HepG2 (cell line): ENCODE measurements around the gene MTA3. TPM values are rescaled to one million over a fixed set of nuclear protein-coding genes. Genes with fewer than 3 reads are reported as not detected.

Experiments
- BCL6 ChIP-seq: IDR thresholded peaks from 2 replicates; pipeline ENCODE4 v1.6.1; 2016; ENCODE audit warnings: missing genetic modification reagents, missing compliant biosample characterization
- BORCS8-MEF2B ChIP-seq: sonication (generic); formaldehyde crosslinking; IDR thresholded peaks from 2 replicates; pipeline ENCODE4 v1.8.0; 2022; ENCODE audit warnings: mild to moderate bottlenecking, missing genetic modification reagents
- CBX1 ChIP-seq: IDR thresholded peaks from one replicate; pipeline ENCODE4 v1.6.1; 2016; ENCODE audit warnings: antibody characterized with exemption, low read depth
- CCDC6 ChIP-seq: sonication (generic); formaldehyde crosslinking; IDR thresholded peaks from 2 replicates; pipeline ENCODE4 v1.8.1; 2022; ENCODE audit warnings: mild to moderate bottlenecking, missing genetic modification reagents, moderate library complexity
- FOXA3 ChIP-seq: IDR thresholded peaks from 2 replicates; pipeline ENCODE4 v1.6.1; 2016; ENCODE audit warnings: missing genetic modification reagents, missing compliant biosample characterization
- FOXJ3 ChIP-seq: sonication (generic); formaldehyde crosslinking; IDR thresholded peaks from 2 replicates; pipeline ENCODE4 v1.4.0; 2020; ENCODE audit warnings: missing genetic modification reagents, mild to moderate bottlenecking, borderline replicate concordance
- HDAC2 ChIP-seq: sonication (generic); formaldehyde crosslinking; IDR thresholded peaks from 2 replicates; pipeline ENCODE4 v1.4.0; 2020; ENCODE audit warnings: missing genetic modification reagents
- IKZF1 ChIP-seq: fragments of 450-650 bp; IDR thresholded peaks from 2 replicates; pipeline ENCODE4 v1.7.1; 2016
- KAT7 ChIP-seq: IDR thresholded peaks from 2 replicates; pipeline ENCODE4 v1.6.1; 2018; ENCODE audit warnings: borderline replicate concordance, missing compliant biosample characterization
- KDM5A ChIP-seq: fragments of 200-600 bp; sonication (generic); IDR thresholded peaks from 2 replicates; pipeline ENCODE4 v1.7.0; 2018; ENCODE audit warnings: antibody characterized with exemption, mild to moderate bottlenecking, low read length, borderline replicate concordance
- KLF13 ChIP-seq: sonication (generic); formaldehyde crosslinking; IDR thresholded peaks from 2 replicates; pipeline ENCODE4 v1.4.0; 2020; ENCODE audit warnings: mild to moderate bottlenecking, missing genetic modification reagents
- KLF15 ChIP-seq: sonication (generic); formaldehyde crosslinking; IDR thresholded peaks from 2 replicates; pipeline ENCODE4 v1.8.1; 2023; ENCODE audit warnings: borderline replicate concordance, mild to moderate bottlenecking, inconsistent platforms, missing genetic modification reagents, mixed read lengths
- LCORL ChIP-seq, 2 experiments: fragments of 450-650 bp in 1 of 2; sonication (generic) in 1 of 2; formaldehyde crosslinking in 1 of 2; IDR thresholded peaks; 2 replicates each; pipeline versions ENCODE4 v1.5.0 to v1.6.1; 2017 to 2020; ENCODE audit warnings: antibody characterized with exemption in 1 of 2, missing genetic modification reagents in 1 of 2
- NAIF1 ChIP-seq: sonication (generic); formaldehyde crosslinking; IDR thresholded peaks from 2 replicates; pipeline ENCODE4 v1.5.0; 2020; ENCODE audit warnings: mild to moderate bottlenecking, missing genetic modification reagents, borderline replicate concordance
- NR3C1 ChIP-seq: sonication (generic); formaldehyde crosslinking; IDR thresholded peaks from 2 replicates; pipeline ENCODE4 v1.4.0; 2020; ENCODE audit warnings: missing genetic modification reagents
- RCOR2 ChIP-seq: IDR thresholded peaks from 2 replicates; pipeline ENCODE4 v1.6.1; 2016; ENCODE audit warnings: missing biosample characterization, missing genetic modification reagents
- RFX3 ChIP-seq: IDR thresholded peaks from 2 replicates; pipeline ENCODE4 v1.6.1; 2016; ENCODE audit warnings: missing biosample characterization, missing genetic modification reagents
- RFX5 ChIP-seq: IDR thresholded peaks from 2 replicates; pipeline ENCODE4 v1.6.1; 2011; ENCODE audit warnings: low read depth, low read length, improper control_type of control experiment
- SP140L ChIP-seq: sonication (generic); formaldehyde crosslinking; IDR thresholded peaks from 2 replicates; pipeline ENCODE4 v1.4.0; 2020; ENCODE audit warnings: missing genetic modification reagents, borderline replicate concordance
- TCF7L2 ChIP-seq: IDR thresholded peaks from 2 replicates; pipeline ENCODE4 v1.6.1; 2011; ENCODE audit warnings: mild to moderate bottlenecking, low read depth, low read length, moderate library complexity
- ZC3H4 ChIP-seq: sonication (generic); formaldehyde crosslinking; IDR thresholded peaks from 2 replicates; pipeline ENCODE4 v1.4.0; 2020; ENCODE audit warnings: missing genetic modification reagents, borderline replicate concordance
- ZKSCAN5 ChIP-seq: sonication (generic); formaldehyde crosslinking; IDR thresholded peaks from 2 replicates; pipeline ENCODE4 v1.5.1; 2020; ENCODE audit warnings: mild to moderate bottlenecking, missing genetic modification reagents
- ZNF253 ChIP-seq: sonication (generic); formaldehyde crosslinking; IDR thresholded peaks from 2 replicates; pipeline ENCODE4 v1.8.0; 2022; ENCODE audit warnings: mild to moderate bottlenecking, missing genetic modification reagents, borderline replicate concordance
- ZNF30 ChIP-seq: sonication (generic); formaldehyde crosslinking; IDR thresholded peaks from 2 replicates; pipeline ENCODE4 v1.5.0; 2020; ENCODE audit warnings: mild to moderate bottlenecking, missing genetic modification reagents
- ZNF619 ChIP-seq: sonication (generic); formaldehyde crosslinking; IDR thresholded peaks from 2 replicates; pipeline ENCODE4 v1.4.0; 2020; ENCODE audit warnings: mild to moderate bottlenecking, missing genetic modification reagents
- ZSCAN9 ChIP-seq: IDR thresholded peaks from 2 replicates; pipeline ENCODE4 v1.6.1; 2016; ENCODE audit warnings: borderline replicate concordance
- polyA plus RNA-seq, 8 experiments: library from polyadenylated mRNA; depleted of rRNA in 3 of 8; stranded (reverse) in 7 of 8; unstranded in 1 of 8; fragments of >200 nt; fragmentation: Illumina TruSeq in 4 of 8; extraction: Trizol in 4 of 8; gene quantifications; 2 replicates each; pipeline versions ENCODE4 v1.2.1 to v1.2.3, GENCODE V29; 2011 to 2016; ENCODE audit warnings: low read depth in 4 of 8, missing spikeins in 1 of 8, mixed read lengths in 1 of 8; ENCODE audit not compliant: insufficient read depth in 1 of 8
- total RNA-seq, 5 experiments: library from RNA; depleted of rRNA; stranded (reverse); fragments of >200 nt; fragmentation: Illumina TruSeq; extraction: Trizol; gene quantifications; 2 replicates each; pipeline ENCODE4 v1.2.3, GENCODE V29; 2016; ENCODE audit warnings: low read depth in 1 of 5
- TF ChIP-seq, protein P1 (sequence below): sonication (generic); formaldehyde crosslinking; IDR thresholded peaks from 2 replicates; pipeline ENCODE4 v1.8.1; 2022; ENCODE audit warnings: mild to moderate bottlenecking, missing genetic modification reagents
- TF ChIP-seq, protein P2 (sequence below): sonication (generic); formaldehyde crosslinking; conservative IDR thresholded peaks from 2 replicates; pipeline ENCODE4 v1.4.0; 2020; ENCODE audit warnings: missing genetic modification reagents
- TF ChIP-seq, protein P3 (sequence below): sonication (generic); formaldehyde crosslinking; IDR thresholded peaks from 2 replicates; pipeline ENCODE4 v1.5.0; 2020; ENCODE audit warnings: missing genetic modification reagents

Gene MTA3
- total and polyA plus RNA-seq, 2 of the 13 experiments (the other 11 are each of a cell fraction or from before 2014, with no cell fraction given): 48.8 to 77.8 TPM

DNA sequence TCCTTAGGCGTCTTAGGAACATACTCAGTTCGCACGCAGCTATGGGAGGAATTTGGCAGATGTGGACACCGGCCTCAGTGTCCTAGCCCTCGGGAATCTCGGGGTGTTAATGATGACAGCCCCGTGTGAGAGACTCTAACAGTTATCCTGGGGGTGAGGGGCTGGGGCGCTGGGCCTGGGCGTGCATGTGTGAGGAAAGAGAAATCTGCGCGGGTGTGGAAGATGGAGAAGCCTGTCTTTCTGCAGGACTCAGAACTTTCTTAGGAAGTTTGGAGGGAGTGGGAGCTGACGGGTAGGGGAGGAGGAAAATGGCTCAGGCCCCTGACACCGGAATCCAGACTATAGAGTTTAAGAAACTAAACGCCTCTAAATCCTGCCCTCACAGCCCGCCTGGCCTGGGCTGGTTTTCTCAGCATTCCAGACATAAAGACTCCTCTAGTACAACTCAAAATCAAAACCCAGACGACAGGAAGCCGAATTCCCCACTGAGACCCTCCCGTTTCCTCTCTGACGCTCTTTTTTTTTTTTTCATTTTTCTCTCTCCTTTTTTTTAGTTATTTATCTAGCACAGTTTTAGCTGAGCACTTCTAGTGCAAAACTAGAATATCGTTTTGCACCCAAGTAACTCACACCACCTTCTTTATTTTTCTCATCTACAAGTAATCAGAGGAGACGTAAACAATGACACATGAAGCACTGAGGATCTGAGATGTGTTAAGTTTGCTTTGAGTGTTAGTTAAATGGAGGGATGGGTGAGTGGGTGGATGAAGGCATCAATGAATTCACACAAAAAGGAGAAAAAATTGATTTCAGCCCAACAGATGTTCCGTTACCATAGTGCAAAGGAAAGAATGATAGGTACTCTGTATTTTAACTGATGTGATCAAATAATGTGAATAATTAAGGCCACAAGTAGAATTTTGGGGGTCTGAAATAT, 225.2 kb downstream of the MTA3 start (continued):
- TF ChIP-seq, protein P1, sequence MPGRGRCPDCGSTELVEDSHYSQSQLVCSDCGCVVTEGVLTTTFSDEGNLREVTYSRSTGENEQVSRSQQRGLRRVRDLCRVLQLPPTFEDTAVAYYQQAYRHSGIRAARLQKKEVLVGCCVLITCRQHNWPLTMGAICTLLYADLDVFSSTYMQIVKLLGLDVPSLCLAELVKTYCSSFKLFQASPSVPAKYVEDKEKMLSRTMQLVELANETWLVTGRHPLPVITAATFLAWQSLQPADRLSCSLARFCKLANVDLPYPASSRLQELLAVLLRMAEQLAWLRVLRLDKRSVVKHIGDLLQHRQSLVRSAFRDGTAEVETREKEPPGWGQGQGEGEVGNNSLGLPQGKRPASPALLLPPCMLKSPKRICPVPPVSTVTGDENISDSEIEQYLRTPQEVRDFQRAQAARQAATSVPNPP: 0 out of 2 replicates have a peak, but pooled peaks have one; percentile 5
- TF ChIP-seq ZC3H4: peak; percentile 13; the same call in 1 of the 2 replicates
- 0 out of 2 replicates have a peak, but pooled peaks have one; percentile 30 for TF ChIP-seq ZNF30 (CRISPR knock-in tag)
- no peak for TF ChIP-seq KLF13 (CRISPR knock-in tag)
- TF ChIP-seq ZSCAN9 (CRISPR knock-in tag): 0 out of 2 replicates have a peak, but pooled peaks have one; percentile 33
- peak; percentile 24; the same call in 1 of the 2 replicates for TF ChIP-seq HDAC2 (CRISPR knock-in tag)
- no peak for TF ChIP-seq IKZF1
- no peak for TF ChIP-seq RCOR2 (CRISPR knock-in tag)
- peak; percentile 6; the same call in 1 of the 2 replicates for TF ChIP-seq CCDC6 (CRISPR knock-in tag)
- TF ChIP-seq, protein P2, sequence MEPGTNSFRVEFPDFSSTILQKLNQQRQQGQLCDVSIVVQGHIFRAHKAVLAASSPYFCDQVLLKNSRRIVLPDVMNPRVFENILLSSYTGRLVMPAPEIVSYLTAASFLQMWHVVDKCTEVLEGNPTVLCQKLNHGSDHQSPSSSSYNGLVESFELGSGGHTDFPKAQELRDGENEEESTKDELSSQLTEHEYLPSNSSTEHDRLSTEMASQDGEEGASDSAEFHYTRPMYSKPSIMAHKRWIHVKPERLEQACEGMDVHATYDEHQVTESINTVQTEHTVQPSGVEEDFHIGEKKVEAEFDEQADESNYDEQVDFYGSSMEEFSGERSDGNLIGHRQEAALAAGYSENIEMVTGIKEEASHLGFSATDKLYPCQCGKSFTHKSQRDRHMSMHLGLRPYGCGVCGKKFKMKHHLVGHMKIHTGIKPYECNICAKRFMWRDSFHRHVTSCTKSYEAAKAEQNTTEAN (CRISPR knock-in tag): no peak
- TF ChIP-seq NAIF1 (CRISPR knock-in tag): 0 out of 2 replicates have a peak, but pooled peaks have one; percentile 21
- no peak for TF ChIP-seq KDM5A
- no peak for TF ChIP-seq ZNF619
- no peak for TF ChIP-seq ZKSCAN5
- no peak for TF ChIP-seq NR3C1 (CRISPR knock-in tag)
- TF ChIP-seq KLF15: no peak
- TF ChIP-seq ZNF253 (CRISPR knock-in tag): no peak
- TF ChIP-seq FOXA3 (CRISPR knock-in tag): no peak
- TF ChIP-seq SP140L (CRISPR knock-in tag): 0 out of 2 replicates have a peak, but pooled peaks have one; percentile 29
- TF ChIP-seq, protein P3, sequence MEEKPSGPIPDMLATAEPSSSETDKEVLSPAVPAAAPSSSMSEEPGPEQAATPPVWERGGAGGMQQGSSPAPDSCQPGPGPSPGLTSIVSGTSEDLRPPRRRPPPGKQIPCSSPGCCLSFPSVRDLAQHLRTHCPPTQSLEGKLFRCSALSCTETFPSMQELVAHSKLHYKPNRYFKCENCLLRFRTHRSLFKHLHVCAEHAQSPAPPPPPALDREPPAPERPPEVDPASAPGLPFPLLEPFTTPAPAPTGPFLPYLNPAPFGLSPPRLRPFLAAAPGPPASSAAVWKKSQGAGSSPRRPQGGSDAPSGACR (CRISPR knock-in tag): 0 out of 2 replicates have a peak, but pooled peaks have one; percentile 39
- no peak for TF ChIP-seq LCORL (IDR thresholded peaks at IDR 0.05)
- peak; percentile 41; the same call in 1 of the 2 replicates for TF ChIP-seq LCORL (CRISPR knock-in tag; IDR thresholded peaks at IDR 0.05)
- no peak for TF ChIP-seq RFX5
- TF ChIP-seq TCF7L2: no peak
- TF ChIP-seq CBX1: no peak
- 0 out of 2 replicates have a peak, but pooled peaks have one; percentile 22 for TF ChIP-seq BORCS8-MEF2B (CRISPR knock-in tag)
- TF ChIP-seq RFX3: no peak
- TF ChIP-seq FOXJ3 (CRISPR knock-in tag): no peak
- no peak for TF ChIP-seq BCL6
- TF ChIP-seq KAT7: peak; percentile 11; the same call in 1 of the 2 replicates
